PFSK-1 (cell line): Measurements from ENCODE around the gene SLC16A6.

ENCODE experiments used
- FOXP2 ChIP-seq: optimal IDR thresholded peaks from 2 replicates; pipeline ENCODE3; 2011; ENCODE audit warnings: borderline replicate concordance, control low read depth, inconsistent platforms; ENCODE audit not compliant: insufficient read depth; ENCODE audit errors: extremely low read length, extremely low read depth
- POLR2AphosphoS5 ChIP-seq: IDR thresholded peaks from 2 replicates; pipeline ENCODE4 v1.6.1; 2012; ENCODE audit warnings: low read depth, mild to moderate bottlenecking, control low read depth, low read length, moderate library complexity
- SIN3A ChIP-seq: IDR thresholded peaks from 2 replicates; pipeline ENCODE4 v1.6.1; 2012; ENCODE audit warnings: mild to moderate bottlenecking, low read length, moderate library complexity, borderline replicate concordance; ENCODE audit not compliant: insufficient read depth
- TAF1 ChIP-seq: IDR thresholded peaks from 2 replicates; pipeline ENCODE4 v1.6.1; 2012; ENCODE audit warnings: low read length, control low read depth, borderline replicate concordance; ENCODE audit not compliant: insufficient read depth
- TF ChIP-seq, protein P1 (sequence below), 2 experiments: IDR thresholded peaks; 2 replicates each; pipeline versions ENCODE4 v1.6.1 to v1.8.0; 2011 to 2012; ENCODE audit warnings: low read depth in 2 of 2, low read length in 2 of 2, control low read depth in 1 of 2, inconsistent platforms in 1 of 2, mild to moderate bottlenecking in 1 of 2, moderate library complexity in 1 of 2; ENCODE audit not compliant: insufficient read depth in 1 of 2

DNA sequence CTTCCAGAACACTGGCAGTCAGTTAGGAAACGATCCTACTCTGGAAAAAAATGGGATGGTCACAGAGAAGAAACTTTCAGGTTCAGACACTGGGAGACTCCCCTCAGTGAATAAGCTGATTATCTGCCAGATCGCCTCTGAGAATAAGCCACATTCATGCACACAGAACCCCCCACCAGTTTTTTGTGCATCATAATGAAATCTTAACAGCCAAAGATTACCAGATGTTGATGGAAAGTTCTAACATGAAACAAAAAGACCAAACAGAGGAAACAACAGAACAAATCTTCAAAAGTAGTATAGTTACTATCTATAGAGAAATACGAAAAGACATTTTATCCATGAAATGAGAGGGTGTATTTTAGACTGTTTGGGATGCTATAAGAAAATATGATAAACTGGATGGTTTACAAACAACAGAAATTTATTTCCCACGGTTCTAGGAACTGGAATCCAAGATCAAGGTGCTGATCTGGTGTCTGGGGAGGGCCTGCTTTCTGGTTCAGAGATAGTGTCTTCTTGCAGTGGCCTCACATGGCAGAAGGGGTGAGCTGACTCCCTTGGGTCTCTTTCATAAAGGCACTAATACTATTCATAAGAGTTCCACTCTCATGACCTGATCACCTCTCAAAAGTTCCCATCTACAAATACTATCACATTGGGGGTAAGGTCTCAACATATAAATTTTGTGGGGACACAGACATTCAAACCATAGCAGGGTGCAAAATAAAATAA, 51.1 kb downstream of the SLC16A6 start:
- TF ChIP-seq POLR2AphosphoS5 (no peak), TAF1 (no peak), SIN3A (no peak), FOXP2 (no peak)
- TF ChIP-seq, protein P1, sequence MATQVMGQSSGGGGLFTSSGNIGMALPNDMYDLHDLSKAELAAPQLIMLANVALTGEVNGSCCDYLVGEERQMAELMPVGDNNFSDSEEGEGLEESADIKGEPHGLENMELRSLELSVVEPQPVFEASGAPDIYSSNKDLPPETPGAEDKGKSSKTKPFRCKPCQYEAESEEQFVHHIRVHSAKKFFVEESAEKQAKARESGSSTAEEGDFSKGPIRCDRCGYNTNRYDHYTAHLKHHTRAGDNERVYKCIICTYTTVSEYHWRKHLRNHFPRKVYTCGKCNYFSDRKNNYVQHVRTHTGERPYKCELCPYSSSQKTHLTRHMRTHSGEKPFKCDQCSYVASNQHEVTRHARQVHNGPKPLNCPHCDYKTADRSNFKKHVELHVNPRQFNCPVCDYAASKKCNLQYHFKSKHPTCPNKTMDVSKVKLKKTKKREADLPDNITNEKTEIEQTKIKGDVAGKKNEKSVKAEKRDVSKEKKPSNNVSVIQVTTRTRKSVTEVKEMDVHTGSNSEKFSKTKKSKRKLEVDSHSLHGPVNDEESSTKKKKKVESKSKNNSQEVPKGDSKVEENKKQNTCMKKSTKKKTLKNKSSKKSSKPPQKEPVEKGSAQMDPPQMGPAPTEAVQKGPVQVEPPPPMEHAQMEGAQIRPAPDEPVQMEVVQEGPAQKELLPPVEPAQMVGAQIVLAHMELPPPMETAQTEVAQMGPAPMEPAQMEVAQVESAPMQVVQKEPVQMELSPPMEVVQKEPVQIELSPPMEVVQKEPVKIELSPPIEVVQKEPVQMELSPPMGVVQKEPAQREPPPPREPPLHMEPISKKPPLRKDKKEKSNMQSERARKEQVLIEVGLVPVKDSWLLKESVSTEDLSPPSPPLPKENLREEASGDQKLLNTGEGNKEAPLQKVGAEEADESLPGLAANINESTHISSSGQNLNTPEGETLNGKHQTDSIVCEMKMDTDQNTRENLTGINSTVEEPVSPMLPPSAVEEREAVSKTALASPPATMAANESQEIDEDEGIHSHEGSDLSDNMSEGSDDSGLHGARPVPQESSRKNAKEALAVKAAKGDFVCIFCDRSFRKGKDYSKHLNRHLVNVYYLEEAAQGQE (IDR thresholded peaks at IDR 0.05; ENCODE audit: insufficient read depth in 1 of 2, low read depth in 2 of 2, low read length in 2 of 2) = no peak
